Brain microvascular endothelial cell (primary cell): ENCODE results near the gene JARID2.

Experiments used
- DNase-seq: peaks from one replicate; pipeline ENCODE4 v3.0.0-alpha.2; 2020
- H3K27ac ChIP-seq: fragments of 250-450 bp; sonication (Bioruptor Pico); 2 replicates; pipeline ENCODE4 v1.5.1; 2020; ENCODE audit warnings: mild to moderate bottlenecking, moderate library complexity
- H3K27me3 ChIP-seq: fragments of 250-450 bp; sonication (Bioruptor Pico); replicated peaks from 2 replicates; pipeline ENCODE4 v1.5.1; 2020; ENCODE audit warnings: mild to moderate bottlenecking
- H3K36me3 ChIP-seq: fragments of 250-450 bp; sonication (Bioruptor Pico); replicated peaks from 2 replicates; pipeline ENCODE4 v1.5.1; 2020; ENCODE audit warnings: mild to moderate bottlenecking
- H3K4me3 ChIP-seq: 2 replicates; pipeline ENCODE4 v1.5.1; 2011; ENCODE audit warnings: low read depth, mild to moderate bottlenecking, control low read depth, low read length, moderate library complexity
- in situ Hi-C: cut with HindIII; loops from 2 replicates; pipeline ENCODE4 v1.10.0; 2017; ENCODE audit warnings: low sequenced_read_pairs, low pct_ligation_motif_present
- TF ChIP-seq, protein P1 (sequence below): IDR thresholded peaks from 2 replicates; pipeline ENCODE4 v1.5.1; 2011; ENCODE audit warnings: low read depth, mild to moderate bottlenecking, moderate library complexity, low read length, control low read depth, inconsistent platforms; ENCODE audit errors: missing control alignments

JARID2 gene

DNA sequence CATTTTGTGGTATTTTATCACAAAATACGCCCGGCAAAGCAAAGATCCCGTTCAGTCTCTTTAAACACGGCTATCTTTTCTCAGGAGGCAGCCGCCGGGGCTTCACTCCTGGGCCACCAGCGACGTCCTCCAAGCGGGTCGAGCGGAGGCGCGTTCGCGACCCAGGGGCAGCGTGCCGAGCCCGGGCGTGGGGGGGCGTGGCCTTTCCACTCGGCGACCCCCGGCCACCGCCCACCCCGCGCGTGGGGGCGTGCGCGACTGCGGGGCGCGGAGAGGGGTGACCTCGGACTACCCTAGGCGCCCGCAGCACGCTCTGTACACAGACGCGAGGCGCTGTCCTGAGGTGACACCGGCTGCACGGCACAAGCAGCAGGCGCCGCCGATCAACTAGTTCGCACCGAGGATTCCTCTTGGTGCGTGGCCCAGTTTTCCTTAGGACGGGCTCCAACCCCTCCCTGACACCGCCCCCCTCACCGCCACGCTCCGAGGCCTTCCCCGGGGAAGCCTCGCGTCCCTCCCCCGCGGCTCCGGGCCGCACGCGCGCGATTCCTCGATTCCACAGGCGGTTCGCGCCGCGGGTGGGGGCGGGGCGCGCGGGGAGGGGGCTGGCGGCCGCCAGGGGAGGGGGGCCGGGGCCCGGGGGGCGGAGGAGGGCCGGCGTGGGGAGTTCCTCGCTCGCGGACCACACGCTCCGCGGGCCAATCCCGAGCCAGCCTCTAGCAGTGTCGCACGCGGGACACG is 1.1 kb upstream of the JARID2 start:
- Histone ChIP-seq H3K4me3 (peak overlapping the region; percentile 91), H3K36me3 (no peaks in the 10 kb centered on the region), H3K27ac (peak overlapping the region; percentile 99), H3K27me3 (no peaks in the 10 kb centered on the region)
- TF ChIP-seq, protein P1, sequence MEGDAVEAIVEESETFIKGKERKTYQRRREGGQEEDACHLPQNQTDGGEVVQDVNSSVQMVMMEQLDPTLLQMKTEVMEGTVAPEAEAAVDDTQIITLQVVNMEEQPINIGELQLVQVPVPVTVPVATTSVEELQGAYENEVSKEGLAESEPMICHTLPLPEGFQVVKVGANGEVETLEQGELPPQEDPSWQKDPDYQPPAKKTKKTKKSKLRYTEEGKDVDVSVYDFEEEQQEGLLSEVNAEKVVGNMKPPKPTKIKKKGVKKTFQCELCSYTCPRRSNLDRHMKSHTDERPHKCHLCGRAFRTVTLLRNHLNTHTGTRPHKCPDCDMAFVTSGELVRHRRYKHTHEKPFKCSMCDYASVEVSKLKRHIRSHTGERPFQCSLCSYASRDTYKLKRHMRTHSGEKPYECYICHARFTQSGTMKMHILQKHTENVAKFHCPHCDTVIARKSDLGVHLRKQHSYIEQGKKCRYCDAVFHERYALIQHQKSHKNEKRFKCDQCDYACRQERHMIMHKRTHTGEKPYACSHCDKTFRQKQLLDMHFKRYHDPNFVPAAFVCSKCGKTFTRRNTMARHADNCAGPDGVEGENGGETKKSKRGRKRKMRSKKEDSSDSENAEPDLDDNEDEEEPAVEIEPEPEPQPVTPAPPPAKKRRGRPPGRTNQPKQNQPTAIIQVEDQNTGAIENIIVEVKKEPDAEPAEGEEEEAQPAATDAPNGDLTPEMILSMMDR = no peak
- in situ Hi-C loops = no loop called here
- DNase-seq = no peak

DNA sequence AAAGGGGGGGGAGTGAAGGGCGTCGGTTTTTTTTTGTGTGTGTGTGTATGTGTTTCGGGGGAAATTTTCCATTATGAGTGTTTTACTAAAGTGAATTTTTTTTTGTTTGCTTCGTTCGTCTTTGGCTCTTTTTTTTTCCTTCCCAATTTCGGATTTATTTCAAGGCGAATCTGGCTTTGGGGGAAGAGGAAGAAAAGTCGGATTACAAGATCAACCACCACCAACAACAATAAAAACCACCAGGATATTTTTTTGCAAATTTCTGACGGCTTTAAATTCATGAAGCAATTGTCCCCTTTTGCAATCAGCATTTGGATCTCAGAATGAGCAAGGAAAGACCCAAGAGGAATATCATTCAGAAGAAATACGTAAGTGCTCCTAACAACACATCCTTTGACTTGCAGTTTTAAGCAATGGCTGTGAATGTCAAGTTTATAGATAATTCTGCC is 372 bp downstream of the JARID2 start:
- H3K4me3 ChIP-seq = peak overlapping the region; percentile 91
- TF ChIP-seq, protein P1 = no peak
- in situ Hi-C loops = no loop called here
- no peaks in the 10 kb centered on the region for H3K27me3 ChIP-seq
- no peaks in the 10 kb centered on the region for H3K36me3 ChIP-seq
- H3K27ac ChIP-seq = peak overlapping the region; percentile 99
- no peak for DNase-seq

DNA sequence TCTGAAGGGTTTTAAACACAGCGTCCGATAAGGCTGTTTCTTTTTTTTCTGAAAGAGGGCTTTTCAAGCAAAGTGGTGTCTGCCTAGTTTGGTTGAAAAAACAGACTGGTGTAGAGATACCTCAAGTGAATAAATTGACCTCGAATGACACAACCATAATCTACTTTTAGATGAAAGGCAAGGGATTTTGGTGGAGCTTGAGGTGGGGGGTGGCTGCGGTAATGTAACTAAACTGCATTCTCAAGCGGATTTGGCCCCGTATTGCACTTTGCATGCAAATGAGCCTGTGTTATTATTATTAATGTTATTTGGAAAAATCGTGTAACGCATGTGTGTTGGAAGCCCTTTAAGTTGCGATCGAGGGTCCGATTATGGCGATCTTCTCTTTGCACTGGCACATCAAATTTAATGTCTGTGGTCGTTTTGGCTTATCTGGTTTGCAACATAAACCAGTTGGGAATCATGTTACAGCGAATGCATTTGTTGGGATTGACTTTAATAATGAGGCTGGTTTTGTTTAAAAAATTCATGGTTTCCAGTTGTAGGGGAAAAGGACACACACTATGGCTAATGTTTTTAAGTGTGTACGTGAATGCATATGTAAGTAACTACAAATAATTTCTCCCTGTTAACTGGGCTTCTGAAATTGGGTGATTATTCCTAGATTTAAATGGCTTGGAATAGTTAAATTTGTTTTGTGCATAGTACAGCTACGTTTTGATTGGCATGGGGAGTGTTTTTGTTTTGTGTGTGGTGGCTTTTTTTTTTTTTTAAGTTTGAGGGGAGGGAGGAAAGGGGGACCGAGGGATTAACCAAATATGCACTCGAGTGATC is 1.0 kb downstream of the JARID2 start:
- H3K36me3 ChIP-seq = no peaks in the 10 kb centered on the region
- in situ Hi-C loops = no loop called here
- no peak for DNase-seq
- H3K4me3 ChIP-seq = peak overlapping the region; percentile 91
- TF ChIP-seq, protein P1 = no peak
- peak overlapping the region; percentile 99 for H3K27ac ChIP-seq
- H3K27me3 ChIP-seq = no peaks in the 10 kb centered on the region

DNA sequence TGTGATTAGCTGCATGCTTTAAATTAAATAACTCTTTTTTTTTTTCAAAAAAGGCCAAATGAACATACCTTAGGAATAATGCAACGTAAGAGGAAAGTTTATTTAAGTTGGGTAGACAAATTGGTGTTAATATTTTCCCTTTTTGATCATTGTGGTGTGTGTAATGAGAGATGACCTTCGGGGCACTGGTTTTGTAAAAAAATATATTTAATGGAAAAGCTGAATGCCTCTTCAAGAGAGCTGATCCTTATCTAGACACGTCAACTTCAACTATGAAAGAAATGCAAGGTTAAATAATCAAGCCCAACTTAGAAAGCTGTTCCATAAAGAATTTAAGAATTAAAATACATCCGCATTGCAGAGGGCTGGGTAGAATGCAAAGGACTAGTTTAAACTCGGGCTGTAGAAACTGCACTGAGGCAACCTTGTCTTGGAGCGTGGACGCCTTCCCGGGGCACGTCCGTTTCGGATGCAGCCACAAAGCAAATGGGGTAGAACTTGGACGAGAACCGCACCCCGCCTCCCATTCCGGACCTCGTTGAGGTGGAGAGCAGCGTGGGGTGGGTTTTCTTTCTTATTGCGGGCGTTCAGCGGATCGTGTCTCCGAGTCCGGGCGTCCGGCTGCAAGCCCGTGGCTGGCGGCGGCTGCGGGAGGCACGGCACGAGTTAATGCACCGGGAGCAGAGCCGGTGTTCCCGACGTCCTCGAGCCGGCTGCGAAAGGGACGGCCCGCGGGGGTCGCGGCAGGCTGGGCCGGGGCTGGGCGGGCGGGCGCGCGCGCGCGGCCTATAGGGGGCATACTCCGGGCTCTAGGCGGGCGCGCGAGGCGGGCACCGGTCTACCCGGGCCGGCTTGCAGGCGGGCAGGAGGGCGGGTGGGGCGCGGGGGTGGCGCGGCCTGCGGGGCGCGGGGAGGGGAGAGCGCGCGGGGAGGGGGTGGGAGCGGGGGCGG is 1.9 kb downstream of the JARID2 start:
- peak; percentile 50 for DNase-seq
- no peaks in the 10 kb centered on the region for H3K27me3 ChIP-seq
- H3K4me3 ChIP-seq = peak overlapping the region; percentile 91
- peak overlapping the region; percentile 99 for H3K27ac ChIP-seq
- H3K36me3 ChIP-seq = no peaks in the 10 kb centered on the region
- TF ChIP-seq, protein P1 = peak; percentile 7
- in situ Hi-C loops = no loop called here
